ENCODE measurements around the gene ST8SIA5.

The ST8SIA5 gene

DNA sequence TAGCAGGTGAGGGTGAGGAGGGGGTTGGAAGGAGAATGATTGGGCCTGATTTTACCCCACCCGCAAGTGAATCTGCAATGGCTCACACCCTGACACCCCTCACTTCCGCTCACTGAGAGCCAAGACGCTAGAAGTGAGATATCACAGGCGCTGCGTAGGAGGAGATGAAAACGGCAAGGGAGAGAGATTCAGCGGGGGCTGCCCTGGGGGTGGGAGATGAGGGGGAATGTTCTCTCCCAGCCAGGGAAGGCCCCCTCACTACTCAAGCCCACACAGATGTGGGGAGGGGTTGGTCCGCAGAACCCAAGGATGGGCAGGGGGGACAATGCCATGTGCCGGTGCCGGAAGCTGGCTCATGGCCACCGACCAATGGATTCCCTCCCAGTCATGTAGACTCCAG, 132.7 kb downstream of the ST8SIA5 start:
- Histone ChIP-seq H3K4me3 (ENCODE audit: control insufficient read depth in 1 of 7, extremely low read depth in 1 of 7, insufficient read depth in 4 of 7, low read depth in 2 of 7, low read length in 6 of 7) (no peak overlapping the region), H3K9me3 (ENCODE audit: control extremely low read depth in 1 of 5, control insufficient read depth in 4 of 5, insufficient read depth in 2 of 5, low read depth in 1 of 5, low read length in 4 of 5) (no peaks in the 10 kb centered on the region), H3K27ac (ENCODE audit: insufficient read depth in 1 of 2, low read depth in 1 of 2, low read length in 2 of 2, poor library complexity in 1 of 2, severe bottlenecking in 2 of 2) (no peak overlapping the region), H3K4me1 (ENCODE audit: control extremely low read depth in 1 of 4, control insufficient read depth in 4 of 4, insufficient read depth in 4 of 4, low read length in 3 of 4) (peaks cover 5 to 44% (median 21%) of the 10 kb centered on the region in 4 experiments), H3K27me3 (replicated peaks in 2 of 5; ENCODE audit: control insufficient read depth in 4 of 5, insufficient read depth in 5 of 5, low read length in 4 of 5) (no peaks in the 10 kb centered on the region), H3K36me3 (ENCODE audit: control insufficient read depth in 4 of 4, insufficient read depth in 4 of 4, low read length in 3 of 4) (no peaks in the 10 kb centered on the region)
- no peak for DNase-seq
- 97% methylated on average over 4 of the region's 11 CpGs for WGBS (ENCODE audit: insufficient coverage)
- ChIA-PET POLR2A (interaction anchor here (1.2 kb wide), 1 partner anchor 30 kb away, joined by 3 read pairs; no protein-coding TSS in a partner anchor), CTCF (interaction anchor here (0.9 to 4.9 kb wide), 7 partner anchors 34 to 451 kb away, joined by 3 to 33 read pairs (median 5); a partner anchor contains a TSS)

DNA sequence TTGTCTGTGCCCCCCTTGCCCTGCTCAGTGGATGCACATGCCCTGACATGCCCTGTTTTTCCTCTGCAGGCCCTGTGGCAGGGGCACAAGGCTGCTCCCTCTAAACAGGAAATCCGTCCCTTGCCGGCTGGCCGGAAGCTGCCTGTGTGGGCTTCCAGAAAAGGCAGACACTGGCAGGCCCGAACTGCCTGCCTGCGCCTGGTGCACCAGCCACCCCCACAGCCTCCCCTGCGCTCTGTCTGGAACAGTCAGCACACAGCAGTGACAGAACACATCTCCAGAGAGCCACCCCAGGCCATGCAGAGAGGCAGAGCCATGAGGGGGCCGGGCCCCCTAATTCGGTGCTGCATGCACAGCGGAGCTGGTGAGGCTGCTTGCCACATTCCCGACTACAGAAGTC, 133.3 kb downstream of the ST8SIA5 start:
- H3K9me3 ChIP-seq (ENCODE audit: control extremely low read depth in 1 of 5, control insufficient read depth in 4 of 5, insufficient read depth in 2 of 5, low read depth in 1 of 5, low read length in 4 of 5) = no peaks in the 10 kb centered on the region
- no peaks in the 10 kb centered on the region for H3K27me3 ChIP-seq (replicated peaks in 2 of 5; ENCODE audit: control insufficient read depth in 4 of 5, insufficient read depth in 5 of 5, low read length in 4 of 5)
- peaks cover 5 to 42% (median 21%) of the 10 kb centered on the region in 4 experiments for H3K4me1 ChIP-seq (ENCODE audit: control extremely low read depth in 1 of 4, control insufficient read depth in 4 of 4, insufficient read depth in 4 of 4, low read length in 3 of 4)
- DNase-seq = peak in 2 of 3 donors; percentile 68 to 80
- 14% methylated on average over 6 of the region's 10 CpGs for WGBS (ENCODE audit: insufficient coverage)
- H3K4me3 ChIP-seq (ENCODE audit: control insufficient read depth in 1 of 7, extremely low read depth in 1 of 7, insufficient read depth in 4 of 7, low read depth in 2 of 7, low read length in 6 of 7) = peak overlapping the region in 2 of 7 experiments; percentile 11 to 27
- CTCF ChIA-PET = interaction anchor here (0.5 to 4.9 kb wide), 11 partner anchors 15 to 474 kb away, joined by 3 to 33 read pairs (median 5); a partner anchor contains a TSS
- POLR2A ChIA-PET = interaction anchor here (1.2 kb wide), 1 partner anchor 29 kb away, joined by 3 read pairs; no protein-coding TSS in a partner anchor
- H3K27ac ChIP-seq (ENCODE audit: insufficient read depth in 1 of 2, low read depth in 1 of 2, low read length in 2 of 2, poor library complexity in 1 of 2, severe bottlenecking in 2 of 2) = no peak overlapping the region
- no peaks in the 10 kb centered on the region for H3K36me3 ChIP-seq (ENCODE audit: control insufficient read depth in 4 of 4, insufficient read depth in 4 of 4, low read length in 3 of 4)

DNA sequence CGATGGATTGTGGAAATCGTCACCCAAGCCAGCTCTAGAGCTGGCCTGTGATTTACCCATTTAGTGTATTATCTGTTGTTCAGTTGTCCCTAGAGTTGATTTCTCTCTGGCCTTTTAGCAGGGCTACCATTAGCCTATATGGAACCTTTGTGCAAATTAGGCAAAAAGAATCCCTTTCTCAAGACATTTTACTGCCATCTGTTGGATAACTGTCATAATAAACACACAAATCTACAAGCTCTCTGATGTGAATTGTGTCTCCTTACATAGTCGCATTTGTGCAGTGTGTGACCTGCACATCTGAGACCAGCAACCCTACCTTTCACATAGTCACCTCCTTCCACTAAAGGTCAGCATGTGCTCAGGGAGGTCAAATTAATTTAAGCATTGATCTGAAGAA, 133.9 kb downstream of the ST8SIA5 start:
- Histone ChIP-seq H3K4me1 (ENCODE audit: control extremely low read depth in 1 of 4, control insufficient read depth in 4 of 4, insufficient read depth in 4 of 4, low read length in 3 of 4) (peaks cover 5 to 42% (median 21%) of the 10 kb centered on the region in 4 experiments), H3K4me3 (ENCODE audit: control insufficient read depth in 1 of 7, extremely low read depth in 1 of 7, insufficient read depth in 4 of 7, low read depth in 2 of 7, low read length in 6 of 7) (no peak overlapping the region), H3K36me3 (ENCODE audit: control insufficient read depth in 4 of 4, insufficient read depth in 4 of 4, low read length in 3 of 4) (no peaks in the 10 kb centered on the region), H3K27ac (ENCODE audit: insufficient read depth in 1 of 2, low read depth in 1 of 2, low read length in 2 of 2, poor library complexity in 1 of 2, severe bottlenecking in 2 of 2) (no peak overlapping the region), H3K9me3 (ENCODE audit: control extremely low read depth in 1 of 5, control insufficient read depth in 4 of 5, insufficient read depth in 2 of 5, low read depth in 1 of 5, low read length in 4 of 5) (no peaks in the 10 kb centered on the region), H3K27me3 (replicated peaks in 2 of 5; ENCODE audit: control insufficient read depth in 4 of 5, insufficient read depth in 5 of 5, low read length in 4 of 5) (no peaks in the 10 kb centered on the region)
- CTCF ChIA-PET = interaction anchor here (0.5 to 4.9 kb wide), 11 partner anchors 15 to 474 kb away, joined by 3 to 33 read pairs (median 5); a partner anchor contains a TSS
- POLR2A ChIA-PET = interaction anchor here (1.2 kb wide), 1 partner anchor 28 kb away, joined by 3 read pairs; no protein-coding TSS in a partner anchor
- DNase-seq = peak; percentile 25 to 41 (median 40)
- WGBS (ENCODE audit: insufficient coverage) = 92% methylated on average over 2 of the region's 3 CpGs

DNA sequence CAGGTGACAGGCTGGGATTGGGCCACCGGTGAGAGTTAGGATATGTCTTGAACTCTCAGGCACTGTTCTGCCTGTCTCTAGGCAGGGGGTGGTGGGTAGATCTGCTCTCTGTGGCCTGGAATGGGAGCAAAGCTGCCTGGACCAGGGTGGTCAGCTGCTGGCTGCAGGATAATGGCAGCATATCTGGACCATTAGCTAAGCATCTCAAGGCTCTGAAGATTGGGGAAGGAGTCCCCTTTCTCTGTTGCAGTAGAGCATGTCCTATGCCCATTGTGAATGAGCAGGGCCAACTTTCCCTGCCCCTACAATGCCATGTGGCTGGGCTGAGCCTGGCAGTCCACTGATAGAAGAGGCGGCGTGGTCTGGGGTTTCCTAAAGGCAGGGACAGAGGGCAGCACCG, 134.4 kb downstream of the ST8SIA5 start:
- no peak overlapping the region for H3K4me3 ChIP-seq (ENCODE audit: control insufficient read depth in 1 of 7, extremely low read depth in 1 of 7, insufficient read depth in 4 of 7, low read depth in 2 of 7, low read length in 6 of 7)
- H3K4me1 ChIP-seq (ENCODE audit: control extremely low read depth in 1 of 4, control insufficient read depth in 4 of 4, insufficient read depth in 4 of 4, low read length in 3 of 4) = peaks cover 5 to 42% (median 21%) of the 10 kb centered on the region in 4 experiments
- DNase-seq = peak in 1 of 3 donors; percentile 4
- 94% methylated on average over 4 of the region's 4 CpGs for WGBS (ENCODE audit: insufficient coverage)
- H3K36me3 ChIP-seq (ENCODE audit: control insufficient read depth in 4 of 4, insufficient read depth in 4 of 4, low read length in 3 of 4) = no peaks in the 10 kb centered on the region
- ChIA-PET POLR2A (no interaction called here), CTCF (interaction anchor here (0.9 to 4.9 kb wide), 10 partner anchors 14 to 473 kb away, joined by 3 to 33 read pairs (median 5); a partner anchor contains a TSS)
- H3K27me3 ChIP-seq (replicated peaks in 2 of 5; ENCODE audit: control insufficient read depth in 4 of 5, insufficient read depth in 5 of 5, low read length in 4 of 5) = no peaks in the 10 kb centered on the region
- no peak overlapping the region for H3K27ac ChIP-seq (ENCODE audit: insufficient read depth in 1 of 2, low read depth in 1 of 2, low read length in 2 of 2, poor library complexity in 1 of 2, severe bottlenecking in 2 of 2)
- no peaks in the 10 kb centered on the region for H3K9me3 ChIP-seq (ENCODE audit: control extremely low read depth in 1 of 5, control insufficient read depth in 4 of 5, insufficient read depth in 2 of 5, low read depth in 1 of 5, low read length in 4 of 5)

DNA sequence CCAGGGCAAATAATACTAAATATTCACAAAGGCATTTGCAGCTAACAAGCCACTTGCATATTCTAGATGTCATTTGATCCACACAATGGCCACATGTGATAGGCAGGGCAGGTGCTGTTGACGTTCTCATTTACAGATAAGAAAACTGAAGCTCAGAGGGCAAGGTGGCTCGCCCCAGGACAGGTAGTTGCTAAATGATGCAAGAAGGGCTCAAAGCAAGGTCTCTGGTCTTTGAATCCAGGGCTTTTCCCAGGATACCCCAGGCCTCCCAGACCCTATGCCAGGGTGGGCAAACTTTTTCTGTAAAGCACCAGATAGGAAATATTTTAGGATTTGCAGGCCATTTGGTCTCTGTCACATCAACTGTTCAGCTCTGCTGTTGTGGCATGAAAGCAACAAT, 135.0 kb downstream of the ST8SIA5 start:
- POLR2A ChIA-PET = no interaction called here
- CTCF ChIA-PET = interaction anchor here (0.9 to 4.9 kb wide), 8 partner anchors 13 to 341 kb away, joined by 3 to 33 read pairs (median 4); no protein-coding TSS in a partner anchor
- no peak overlapping the region for H3K4me3 ChIP-seq (ENCODE audit: control insufficient read depth in 1 of 7, extremely low read depth in 1 of 7, insufficient read depth in 4 of 7, low read depth in 2 of 7, low read length in 6 of 7)
- no peak overlapping the region for H3K27ac ChIP-seq (ENCODE audit: insufficient read depth in 1 of 2, low read depth in 1 of 2, low read length in 2 of 2, poor library complexity in 1 of 2, severe bottlenecking in 2 of 2)
- no peak for DNase-seq
- no peaks in the 10 kb centered on the region for H3K27me3 ChIP-seq (replicated peaks in 2 of 5; ENCODE audit: control insufficient read depth in 4 of 5, insufficient read depth in 5 of 5, low read length in 4 of 5)
- H3K9me3 ChIP-seq (ENCODE audit: control extremely low read depth in 1 of 5, control insufficient read depth in 4 of 5, insufficient read depth in 2 of 5, low read depth in 1 of 5, low read length in 4 of 5) = no peaks in the 10 kb centered on the region
- H3K36me3 ChIP-seq (ENCODE audit: control insufficient read depth in 4 of 4, insufficient read depth in 4 of 4, low read length in 3 of 4) = no peaks in the 10 kb centered on the region
- H3K4me1 ChIP-seq (ENCODE audit: control extremely low read depth in 1 of 4, control insufficient read depth in 4 of 4, insufficient read depth in 4 of 4, low read length in 3 of 4) = peaks cover 5 to 42% (median 21%) of the 10 kb centered on the region in 4 experiments
- 93% methylated on average over 2 of the region's 2 CpGs for WGBS (ENCODE audit: insufficient coverage)

DNA sequence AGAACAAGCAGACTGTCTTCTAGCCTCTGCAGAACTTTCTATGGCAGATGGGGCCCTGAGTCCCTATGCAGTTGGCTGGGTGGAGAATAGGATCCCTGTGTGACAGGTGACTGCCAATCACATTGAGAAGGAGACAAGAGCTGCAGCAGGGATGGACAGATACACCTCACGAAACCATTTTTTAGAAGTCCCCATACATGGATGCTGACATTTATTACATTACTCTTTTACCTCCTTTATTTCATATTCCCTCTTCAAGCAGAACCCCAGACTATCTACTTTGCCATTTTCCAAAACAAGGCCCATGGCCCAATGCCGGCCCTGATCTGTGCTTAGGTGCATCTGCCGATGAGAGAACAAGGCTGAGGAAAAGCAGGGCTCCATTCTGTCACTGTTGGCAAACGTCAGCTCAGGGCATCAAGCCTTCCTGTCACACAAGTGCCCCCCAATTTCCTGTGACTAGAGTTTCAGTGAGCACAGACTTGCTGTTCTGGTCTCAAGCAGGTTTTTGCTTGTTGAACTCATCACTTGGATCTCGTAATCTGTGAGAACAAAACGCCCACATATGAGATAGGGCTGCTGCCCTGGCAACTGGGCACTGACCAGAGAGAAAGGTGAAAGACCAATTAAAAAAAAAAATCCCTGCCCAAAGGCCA, 135.6 kb downstream of the ST8SIA5 start:
- no peaks in the 10 kb centered on the region for H3K27me3 ChIP-seq (replicated peaks in 2 of 5; ENCODE audit: control insufficient read depth in 4 of 5, insufficient read depth in 5 of 5, low read length in 4 of 5)
- 75% methylated on average over 6 of the region's 6 CpGs for WGBS (ENCODE audit: insufficient coverage)
- H3K9me3 ChIP-seq (ENCODE audit: control extremely low read depth in 1 of 5, control insufficient read depth in 4 of 5, insufficient read depth in 2 of 5, low read depth in 1 of 5, low read length in 4 of 5) = no peaks in the 10 kb centered on the region
- peak in 1 of 3 donors; percentile 1 for DNase-seq
- H3K27ac ChIP-seq (ENCODE audit: insufficient read depth in 1 of 2, low read depth in 1 of 2, low read length in 2 of 2, poor library complexity in 1 of 2, severe bottlenecking in 2 of 2) = no peak overlapping the region
- POLR2A ChIA-PET = no interaction called here
- no peak overlapping the region for H3K4me3 ChIP-seq (ENCODE audit: control insufficient read depth in 1 of 7, extremely low read depth in 1 of 7, insufficient read depth in 4 of 7, low read depth in 2 of 7, low read length in 6 of 7)
- peaks cover 5 to 42% (median 21%) of the 10 kb centered on the region in 4 experiments for H3K4me1 ChIP-seq (ENCODE audit: control extremely low read depth in 1 of 4, control insufficient read depth in 4 of 4, insufficient read depth in 4 of 4, low read length in 3 of 4)
- no peaks in the 10 kb centered on the region for H3K36me3 ChIP-seq (ENCODE audit: control insufficient read depth in 4 of 4, insufficient read depth in 4 of 4, low read length in 3 of 4)
- CTCF ChIA-PET = interaction anchor here (1.2 to 4.9 kb wide), 4 partner anchors 12 to 340 kb away, joined by 4 to 31 read pairs (median 12); no protein-coding TSS in a partner anchor

DNA sequence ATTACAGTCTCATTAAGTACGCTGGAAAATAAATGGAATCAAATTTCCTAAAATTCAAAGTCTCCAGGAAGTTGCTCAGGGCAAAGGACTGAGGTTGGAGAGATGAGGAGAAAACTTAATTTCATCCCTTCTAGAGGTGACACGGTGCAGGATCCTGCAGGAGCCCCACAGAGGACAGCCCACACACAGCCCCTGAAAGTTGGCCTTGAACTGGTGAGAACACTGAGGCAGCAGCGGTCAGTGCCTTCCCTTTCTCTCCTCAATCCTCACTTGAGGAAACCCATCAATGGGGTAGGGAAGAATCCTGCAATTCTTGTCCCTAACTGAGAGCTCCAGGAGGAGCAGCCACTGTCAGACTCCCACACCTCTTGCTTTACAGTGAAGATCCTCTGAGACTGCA, 137.3 kb downstream of the ST8SIA5 start:
- H3K36me3 ChIP-seq (ENCODE audit: control insufficient read depth in 4 of 4, insufficient read depth in 4 of 4, low read length in 3 of 4) = no peaks in the 10 kb centered on the region
- POLR2A ChIA-PET = no interaction called here
- H3K9me3 ChIP-seq (ENCODE audit: control extremely low read depth in 1 of 5, control insufficient read depth in 4 of 5, insufficient read depth in 2 of 5, low read depth in 1 of 5, low read length in 4 of 5) = no peaks in the 10 kb centered on the region
- 100% methylated on average over 1 of the region's 3 CpGs for WGBS (ENCODE audit: insufficient coverage)
- H3K4me1 ChIP-seq (ENCODE audit: control extremely low read depth in 1 of 4, control insufficient read depth in 4 of 4, insufficient read depth in 4 of 4, low read length in 3 of 4) = peaks cover 5 to 32% (median 21%) of the 10 kb centered on the region in 4 experiments
- H3K27ac ChIP-seq (ENCODE audit: insufficient read depth in 1 of 2, low read depth in 1 of 2, low read length in 2 of 2, poor library complexity in 1 of 2, severe bottlenecking in 2 of 2) = no peak overlapping the region
- CTCF ChIA-PET = no interaction called here
- no peaks in the 10 kb centered on the region for H3K27me3 ChIP-seq (replicated peaks in 2 of 5; ENCODE audit: control insufficient read depth in 4 of 5, insufficient read depth in 5 of 5, low read length in 4 of 5)
- no peak for DNase-seq
- no peak overlapping the region for H3K4me3 ChIP-seq (ENCODE audit: control insufficient read depth in 1 of 7, extremely low read depth in 1 of 7, insufficient read depth in 4 of 7, low read depth in 2 of 7, low read length in 6 of 7)

Data from common myeloid progenitor, CD34-positive (primary cell).